GM12878 (cell line): ENCODE results near the gene CROT. TPM values are rescaled to one million over a fixed set of nuclear protein-coding genes. Genes with fewer than 3 reads are reported as not detected.

Experiments
- ATAC-seq: fragments of 200-7000 bp; cut with Tn5 transposase; 3 replicates; pipeline ENCODE4 v1.9.1; 2020; ENCODE audit warnings: mild to moderate bottlenecking, moderate library complexity
- BruUV-seq: library from RNA; stranded (reverse); fragments of 400-500 nt; replicated peaks from 2 replicates; lab custom pipeline; 2021; lab: Mats Ljungman, UMichigan
- CTCF ChIA-PET: fragments of 300-600 bp; sonication (Branson Sonifier 250); formaldehyde crosslinking; extraction: SDS; loops from one replicate; lab custom pipeline; 2021; ENCODE audit warnings: inconsistent platforms; lab: Yijun Ruan, JAX
- POLR2A ChIA-PET: fragments of 350-600 bp; formaldehyde crosslinking; extraction: SDS; loops from one replicate; lab custom pipeline; 2021; ENCODE audit warnings: inconsistent platforms; lab: Charles Lee
- RAD21 ChIA-PET: fragments of 300-600 bp; sonication (Branson Sonifier 250); formaldehyde crosslinking; loops from one replicate; lab custom pipeline; 2023; ENCODE audit warnings: antibody characterized with exemption; ENCODE audit not compliant: unreplicated experiment; lab: Charles Lee
- SMC1A ChIA-PET: fragments of 300-600 bp; sonication (Branson Sonifier 250); formaldehyde crosslinking; loops from one replicate; lab custom pipeline; 2023; ENCODE audit not compliant: unreplicated experiment, uncharacterized antibody; lab: Charles Lee
- DNase-seq: peaks from one replicate; pipeline ENCODE4 v3.0.0-alpha.2; 2011; ENCODE audit warnings: low read depth, low spot score
- FAIRE-seq: peaks from 3 replicates; lab custom pipeline; 2011; peaks lifted over from hg19 to GRCh38; lab: Jason Lieb, UNC
- H2AFZ ChIP-seq: 2 replicates; pipeline ENCODE4 v1.6.0; 2011; ENCODE audit warnings: low read depth, low read length, control low read depth; ENCODE audit not compliant: control insufficient read depth
- H3K27ac ChIP-seq: 2 replicates; pipeline ENCODE4 v1.5.1; 2011; ENCODE audit warnings: control low read depth; ENCODE audit not compliant: control insufficient read depth, insufficient read depth
- H3K27me3 ChIP-seq, 2 experiments: replicated peaks in 1 of 2; 2 replicates each; pipeline versions ENCODE4 v1.6.0 to v1.6.1; 2011; ENCODE audit warnings: low read length in 1 of 2; ENCODE audit not compliant: control insufficient read depth in 2 of 2, insufficient read depth in 2 of 2
- H3K36me3 ChIP-seq, 2 experiments: 2 replicates each; pipeline ENCODE4 v1.5.1; 2011; ENCODE audit warnings: low read length in 1 of 2; ENCODE audit not compliant: control insufficient read depth in 2 of 2, insufficient read depth in 2 of 2
- H3K4me1 ChIP-seq: 2 replicates; pipeline ENCODE4 v1.6.1; 2011; ENCODE audit warnings: mild to moderate bottlenecking, low read length, moderate library complexity, mixed read lengths; ENCODE audit not compliant: control insufficient read depth, insufficient read depth
- H3K4me2 ChIP-seq: 2 replicates; pipeline ENCODE4 v1.6.0; 2011; ENCODE audit warnings: control low read depth; ENCODE audit not compliant: control insufficient read depth, insufficient read depth
- H3K4me3 ChIP-seq: fragments of 200-600 bp; sonication (generic); 2 replicates; pipeline ENCODE4 v1.5.1; 2016
- H3K79me2 ChIP-seq: 2 replicates; pipeline ENCODE4 v1.6.0; 2011; ENCODE audit warnings: low read length; ENCODE audit not compliant: control insufficient read depth, insufficient read depth
- H3K9ac ChIP-seq: 2 replicates; pipeline ENCODE4 v1.8.0; 2011; ENCODE audit warnings: low read length, control low read depth, mixed read lengths; ENCODE audit not compliant: control insufficient read depth, insufficient read depth
- H3K9me3 ChIP-seq: replicated peaks from 3 replicates; pipeline ENCODE4 v1.5.1; 2011; ENCODE audit warnings: mild to moderate bottlenecking, low read length; ENCODE audit not compliant: control insufficient read depth, insufficient read depth
- H4K20me1 ChIP-seq: 2 replicates; pipeline ENCODE4 v1.6.0; 2011; ENCODE audit not compliant: control insufficient read depth, insufficient read depth
- CEBPB ChIP-seq, 2 experiments: fragments of 150-350 bp in 1 of 2; IDR thresholded peaks; 2 replicates each; pipeline ENCODE4 v1.6.1; 2012 to 2014; ENCODE audit warnings: low read depth in 2 of 2, low read length in 2 of 2, borderline replicate concordance in 1 of 2, inconsistent platforms in 1 of 2
- E2F4 ChIP-seq: IDR thresholded peaks from 2 replicates; pipeline ENCODE4 v1.6.1; 2012; ENCODE audit warnings: low read depth, low read length, improper control_type of control experiment
- ESRRA ChIP-seq: IDR thresholded peaks from 2 replicates; pipeline ENCODE4 v1.6.1; 2012; ENCODE audit warnings: mild to moderate bottlenecking, low read length, improper control_type of control experiment
- FOS ChIP-seq: IDR thresholded peaks from 3 replicates; pipeline ENCODE4 v1.6.1; 2011; ENCODE audit warnings: borderline replicate concordance; ENCODE audit not compliant: insufficient read length; ENCODE audit errors: extremely low read depth
- MAX ChIP-seq: IDR thresholded peaks from 2 replicates; pipeline ENCODE4 v1.6.1; 2012; ENCODE audit warnings: low read depth, low read length, improper control_type of control experiment
- MLLT1 ChIP-seq: fragments of 450-650 bp; IDR thresholded peaks from 2 replicates; pipeline ENCODE4 v1.6.1; 2016; ENCODE audit warnings: mild to moderate bottlenecking
- PKNOX1 ChIP-seq: fragments of 450-650 bp; IDR thresholded peaks from 2 replicates; pipeline ENCODE4 v1.6.1; 2016; ENCODE audit warnings: mild to moderate bottlenecking
- POLR2AphosphoS5 ChIP-seq: IDR thresholded peaks from 2 replicates; pipeline ENCODE4 v1.6.1; 2011; ENCODE audit warnings: mild to moderate bottlenecking, low read length, inconsistent platforms
- SKIL ChIP-seq: fragments of 450-650 bp; IDR thresholded peaks from 2 replicates; pipeline ENCODE4 v1.6.1; 2017; ENCODE audit warnings: mild to moderate bottlenecking, low read depth, inconsistent platforms; ENCODE audit not compliant: poor library complexity, severe bottlenecking
- SRF ChIP-seq, 2 experiments: IDR thresholded peaks; 2 replicates each; pipeline ENCODE4 v1.6.1; 2011; ENCODE audit warnings: low read depth in 2 of 2, low read length in 2 of 2, mild to moderate bottlenecking in 1 of 2, moderate library complexity in 1 of 2
- STAT1 ChIP-seq: fragments of 450-650 bp; conservative IDR thresholded peaks from 2 replicates; pipeline ENCODE4 v1.6.1; 2014; ENCODE audit warnings: antibody characterized with exemption, mild to moderate bottlenecking
- TCF3 ChIP-seq: IDR thresholded peaks from 2 replicates; pipeline ENCODE4 v1.6.1; 2012; ENCODE audit warnings: low read depth, mild to moderate bottlenecking, low read length, borderline replicate concordance; ENCODE audit not compliant: insufficient read depth
- WGBS: methylation state at CpG from one replicate; pipeline ENCODE4 v1.1.6; 2016; ENCODE audit warnings: low lambda C conversion rate; ENCODE audit not compliant: insufficient replicate concordance, insufficient coverage; ENCODE audit errors: missing lambda C conversion rate; 5-methylcytosine and 5-hydroxymethylcytosine counted together
- in situ Hi-C: fragments of 300-500 bp; cut with MboI; formaldehyde crosslinking; loops from 9 replicates; pipeline ENCODE4 v1.14.3; 2018; ENCODE audit warnings: mixed read lengths
- intact Hi-C: fragments of 100-400 bp; cut with micrococcal nuclease; formaldehyde crosslinking; loops from one replicate; pipeline ENCODE4 v1.14.2; 2022; ENCODE audit not compliant: unreplicated experiment
- polyA plus RNA-seq, 11 experiments: library from polyadenylated mRNA; depleted of rRNA in 4 of 11; unstranded in 6 of 11; stranded (reverse) in 5 of 11; fragments of >200 nt; fragmentation: Nextera tagmentation in 4 of 11; fragmentation: Illumina TruSeq in 1 of 11; extraction: Ambion mirVana in 4 of 11; extraction: Trizol in 1 of 11; gene quantifications; 1 replicate in 1 of 11; 2 replicates in 10 of 11; pipeline versions ENCODE4 v1.2.1 to v1.2.3, GENCODE V29; 2011 to 2016; ENCODE audit warnings: inconsistent platforms in 2 of 11, missing spikeins in 2 of 11, low read depth in 1 of 11
- total RNA-seq, 4 experiments: library from RNA; depleted of rRNA in 3 of 4; stranded (reverse); fragments of >200 nt in 3 of 4; fragmentation: Illumina TruSeq in 1 of 4; extraction: Trizol in 1 of 4; gene quantifications; 2 replicates each; pipeline versions ENCODE4 v1.2.1 to v1.2.3, GENCODE V29; 2013 to 2021

CROT gene
- total and polyA plus RNA-seq, 10 of the 15 experiments (the other 5 are each of a cell fraction or from before 2014, with no cell fraction given): 5.5 to 15.9 (median 12.1) TPM

- intact Hi-C loops (no loop called here), in situ Hi-C loops (loop anchor here (5.0 to 25.0 kb wide), 2 partner anchors 112 to 487 kb away; no protein-coding TSS in a partner anchor)
- Histone ChIP-seq H3K9me3 (no peaks in the 10 kb centered on the region; the same call in 2 of the 3 replicates), H3K4me1 (no peaks in the 10 kb centered on the region), H3K36me3 (no peaks in the 10 kb centered on the region; a peak in 1 of 4 replicates), H3K79me2 (no peaks in the 10 kb centered on the region), H4K20me1 (no peaks in the 10 kb centered on the region), H3K4me2 (no peak overlapping the region), H3K9ac (no peak overlapping the region), H2AFZ (no peak overlapping the region), H3K27ac (no peak overlapping the region), H3K27me3 (no peaks in the 10 kb centered on the region), H3K4me3 (no peak overlapping the region)
- ATAC-seq (no peak), FAIRE-seq (no peak), DNase-seq (no peak)
- ChIA-PET SMC1A (no interaction called here), RAD21 (interaction anchor here (1.1 kb wide), 1 partner anchor 177 kb away, joined by 3 read pairs; the partner anchor contains the start of gene ABCB1), POLR2A (interaction anchor here (0.6 kb wide), 1 partner anchor 25 kb away, joined by 3 read pairs; no protein-coding TSS in a partner anchor), CTCF (interaction anchor here (0.6 to 1.2 kb wide), 5 partner anchors 9 to 1577 kb away, joined by 3 to 5 read pairs (median 3); no protein-coding TSS in a partner anchor)
- WGBS: 87% methylated on average over 5 of the region's 5 CpGs
- TF ChIP-seq ESRRA (no peak), STAT1 (no peak), MLLT1 (no peak), PKNOX1 (no peak), SKIL (no peak), CEBPB (IDR thresholded peaks at IDR 0.05; ENCODE audit: borderline replicate concordance in 1 of 2, low read depth in 2 of 2, low read length in 2 of 2) (no peak), TCF3 (no peak), MAX (no peak), SRF (IDR thresholded peaks at IDR 0.05; ENCODE audit: low read depth in 2 of 2, low read length in 2 of 2) (no peak), E2F4 (no peak), POLR2AphosphoS5 (no peak), FOS (no peak)
- no TSS peak for BruUV-seq
These were observed 78.6 kb downstream of the CROT start for GRCh38 chr7:87424075-87424474.
